ENCODE measurements around the gene GRIP2.

DNA sequence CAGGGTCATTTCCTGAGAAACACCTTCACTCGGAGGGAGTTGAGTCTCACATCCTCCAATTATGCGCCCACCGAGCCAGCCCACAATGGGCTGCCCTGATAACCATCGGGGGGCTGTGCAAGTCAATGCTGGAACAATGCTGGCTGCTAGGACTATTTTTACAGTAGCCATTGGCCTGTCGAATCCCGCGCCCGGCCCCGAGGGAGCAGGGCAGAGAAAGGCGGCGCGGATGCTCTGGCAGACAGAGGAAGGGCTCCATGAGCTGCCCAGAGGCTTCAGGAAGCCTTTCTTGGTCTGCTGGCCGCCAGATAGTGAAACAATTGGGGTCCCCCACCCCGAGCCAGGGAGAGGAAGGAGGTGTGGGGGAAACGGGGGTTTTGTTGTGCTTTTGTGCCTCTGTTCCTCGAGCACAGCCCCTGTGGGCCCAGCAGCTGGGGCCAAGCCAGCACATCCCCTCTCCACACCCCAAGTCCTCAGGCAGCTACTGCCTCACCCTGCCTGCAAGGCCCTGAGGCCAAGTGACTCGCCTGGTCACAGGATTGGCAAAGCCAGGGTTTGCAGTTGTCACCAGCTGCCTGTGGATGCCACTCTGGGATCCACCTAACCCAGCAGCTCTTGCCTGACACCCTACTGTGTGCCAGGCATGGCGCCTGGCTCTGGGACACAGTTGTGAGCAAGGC is 98.8 kb downstream of the GRIP2 start:
- TF ChIP-seq, protein P1, sequence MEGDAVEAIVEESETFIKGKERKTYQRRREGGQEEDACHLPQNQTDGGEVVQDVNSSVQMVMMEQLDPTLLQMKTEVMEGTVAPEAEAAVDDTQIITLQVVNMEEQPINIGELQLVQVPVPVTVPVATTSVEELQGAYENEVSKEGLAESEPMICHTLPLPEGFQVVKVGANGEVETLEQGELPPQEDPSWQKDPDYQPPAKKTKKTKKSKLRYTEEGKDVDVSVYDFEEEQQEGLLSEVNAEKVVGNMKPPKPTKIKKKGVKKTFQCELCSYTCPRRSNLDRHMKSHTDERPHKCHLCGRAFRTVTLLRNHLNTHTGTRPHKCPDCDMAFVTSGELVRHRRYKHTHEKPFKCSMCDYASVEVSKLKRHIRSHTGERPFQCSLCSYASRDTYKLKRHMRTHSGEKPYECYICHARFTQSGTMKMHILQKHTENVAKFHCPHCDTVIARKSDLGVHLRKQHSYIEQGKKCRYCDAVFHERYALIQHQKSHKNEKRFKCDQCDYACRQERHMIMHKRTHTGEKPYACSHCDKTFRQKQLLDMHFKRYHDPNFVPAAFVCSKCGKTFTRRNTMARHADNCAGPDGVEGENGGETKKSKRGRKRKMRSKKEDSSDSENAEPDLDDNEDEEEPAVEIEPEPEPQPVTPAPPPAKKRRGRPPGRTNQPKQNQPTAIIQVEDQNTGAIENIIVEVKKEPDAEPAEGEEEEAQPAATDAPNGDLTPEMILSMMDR (IDR thresholded peaks at IDR 0.05 in 8 of 11, conservative IDR thresholded peaks at IDR 0.05 in 3 of 11): no peak
- no peak for TF ChIP-seq POLR2A (IDR thresholded peaks at IDR 0.05)

Measured in spleen (tissue), 7 donors.